Lung (tissue), 12 donors: ENCODE data around the gene TOPAZ1. TPM values are rescaled to one million over a fixed set of nuclear protein-coding genes. Genes with fewer than 3 reads are reported as not detected.

Experiments
- ATAC-seq: fragments of 200-7000 bp; cut with Tn5 transposase; one replicate; pipeline ENCODE4 v1.9.1; 2020; ENCODE audit warnings: moderate number of reproducible peaks; ENCODE audit not compliant: insufficient read depth, low FRiP score
- DNase-seq, 3 donors: peaks; one replicate each; pipeline ENCODE4 v3.0.0-alpha.2; 2013 to 2017
- H3K27ac ChIP-seq, 2 donors: one replicate each; pipeline ENCODE4 v1.5.1; 2013; ENCODE audit warnings: mild to moderate bottlenecking in 2 of 2, moderate library complexity in 2 of 2, control low read depth in 1 of 2, inconsistent platforms in 1 of 2, low read depth in 1 of 2, low read length in 1 of 2
- H3K27me3 ChIP-seq, 3 donors: one replicate each; pipeline ENCODE4 v1.5.1; 2013; ENCODE audit warnings: low read length in 2 of 3; ENCODE audit not compliant: control insufficient read depth in 3 of 3, insufficient read depth in 3 of 3
- H3K36me3 ChIP-seq, 4 donors: one replicate each; pipeline ENCODE4 v1.5.1; 2013; ENCODE audit warnings: low read length in 4 of 4, mild to moderate bottlenecking in 1 of 4, moderate library complexity in 1 of 4; ENCODE audit not compliant: control insufficient read depth in 4 of 4, insufficient read depth in 4 of 4
- H3K4me1 ChIP-seq, 5 donors: one replicate each; pipeline ENCODE4 v1.5.1; 2013; ENCODE audit warnings: low read length in 5 of 5, mild to moderate bottlenecking in 2 of 5, moderate library complexity in 1 of 5; ENCODE audit not compliant: control insufficient read depth in 5 of 5, insufficient read depth in 5 of 5
- H3K4me3 ChIP-seq: one replicate; pipeline ENCODE4 v1.5.1; 2013; ENCODE audit warnings: mild to moderate bottlenecking, control low read depth, moderate library complexity
- H3K9ac ChIP-seq, 2 donors: one replicate each; pipeline ENCODE4 v1.5.1; 2013; ENCODE audit warnings: low read length in 2 of 2, control low read depth in 1 of 2; ENCODE audit not compliant: insufficient read depth in 1 of 2
- H3K9me3 ChIP-seq, 4 donors: one replicate each; pipeline ENCODE4 v1.5.1; 2013; ENCODE audit warnings: low read length in 3 of 4, mild to moderate bottlenecking in 1 of 4, moderate library complexity in 1 of 4; ENCODE audit not compliant: control insufficient read depth in 4 of 4, insufficient read depth in 3 of 4
- CTCF ChIP-seq: IDR thresholded peaks from 2 replicates; pipeline ENCODE4 v1.5.1; 2012; ENCODE audit warnings: mild to moderate bottlenecking; ENCODE audit errors: control extremely low read depth, extremely low read depth
- WGBS, 2 donors: extraction: QIAGEN DNeasy Blood & Tissue Kit; methylation state at CpG; one replicate each; pipeline ENCODE4 v1.1.7; 2013; 5-methylcytosine and 5-hydroxymethylcytosine counted together
- polyA plus RNA-seq, 2 donors: library from polyadenylated mRNA; stranded (reverse); fragments of 200-250 nt; gene quantifications; one replicate each; pipeline ENCODE4 v1.2.1, GENCODE V29; 2013
- total RNA-seq, 2 donors: library from RNA; depleted of rRNA in 1 of 2; stranded (reverse); fragments of >200 nt in 1 of 2; gene quantifications; one replicate each; pipeline ENCODE4 v1.2.1, GENCODE V29; 2014 to 2021
- donor health status: control.
- donor health status: control.
- donor health status: Bipolar disorder and iron deficiency.
- donor health status: healthy.
- donor health status: DM: yes; HTN: yes; CAD: no.

The TOPAZ1 gene
- total and polyA plus RNA-seq, 4 donors = not detected

- Histone ChIP-seq H3K9me3 (no peaks in the 10 kb centered on the region), H3K36me3 (no peaks in the 10 kb centered on the region), H3K27ac (peak overlapping the region in 1 of 2 donors; percentile 70), H3K4me1 (peaks cover 0 to 7% (median 0%) of the 10 kb centered on the region in 5 donors), H3K4me3 (no peak overlapping the region), H3K27me3 (no peaks in the 10 kb centered on the region), H3K9ac (no peak overlapping the region)
- DNase-seq = peak; percentile 74 to 90 (median 82)
- TF ChIP-seq CTCF = peak; percentile 48
- 15 to 17% methylated on average over 16 of the region's 16 CpGs for WGBS, 2 donors
- peak; percentile 88 for ATAC-seq
Observed at GRCh38 chr3:44235604-44236484, 5.8 kb upstream of the TOPAZ1 start.

- Histone ChIP-seq H3K9ac (no peak overlapping the region), H3K4me1 (peaks cover 0 to 7% (median 0%) of the 10 kb centered on the region in 5 donors), H3K4me3 (no peak overlapping the region), H3K9me3 (no peaks in the 10 kb centered on the region), H3K36me3 (no peaks in the 10 kb centered on the region), H3K27me3 (no peaks in the 10 kb centered on the region), H3K27ac (no peak overlapping the region)
- ATAC-seq = no peak
- TF ChIP-seq CTCF = no peak
- peak in 2 of 3 donors; percentile 29 to 48 for DNase-seq
- 78 to 81% methylated on average over 4 of the region's 4 CpGs for WGBS, 2 donors
Observed at GRCh38 chr3:44236485-44236908, 5.2 kb upstream of the TOPAZ1 start.

GRCh38 chr3:44237161-44237560 is 4.5 kb upstream of the TOPAZ1 start:
- 81 to 84% methylated on average over 2 of the region's 2 CpGs for WGBS, 2 donors
- H3K4me1 ChIP-seq = peaks cover 0 to 7% (median 0%) of the 10 kb centered on the region in 5 donors
- no peak overlapping the region for H3K4me3 ChIP-seq
- DNase-seq = no peak
- TF ChIP-seq CTCF = no peak
- no peaks in the 10 kb centered on the region for H3K36me3 ChIP-seq
- H3K27me3 ChIP-seq = no peaks in the 10 kb centered on the region
- no peak overlapping the region for H3K27ac ChIP-seq
- H3K9me3 ChIP-seq = no peaks in the 10 kb centered on the region
- ATAC-seq = no peak
- no peak overlapping the region for H3K9ac ChIP-seq
